ENCODE results near the gene UROD.
A peak's percentile ranks its signal among the peaks of the same experiment; 100 is the strongest.
"Not testable (repeated sequence)": the region's sequence is repeated elsewhere in the genome, so short reads cannot be mapped to it uniquely, and the experiment has no call there.

UROD gene

DNA sequence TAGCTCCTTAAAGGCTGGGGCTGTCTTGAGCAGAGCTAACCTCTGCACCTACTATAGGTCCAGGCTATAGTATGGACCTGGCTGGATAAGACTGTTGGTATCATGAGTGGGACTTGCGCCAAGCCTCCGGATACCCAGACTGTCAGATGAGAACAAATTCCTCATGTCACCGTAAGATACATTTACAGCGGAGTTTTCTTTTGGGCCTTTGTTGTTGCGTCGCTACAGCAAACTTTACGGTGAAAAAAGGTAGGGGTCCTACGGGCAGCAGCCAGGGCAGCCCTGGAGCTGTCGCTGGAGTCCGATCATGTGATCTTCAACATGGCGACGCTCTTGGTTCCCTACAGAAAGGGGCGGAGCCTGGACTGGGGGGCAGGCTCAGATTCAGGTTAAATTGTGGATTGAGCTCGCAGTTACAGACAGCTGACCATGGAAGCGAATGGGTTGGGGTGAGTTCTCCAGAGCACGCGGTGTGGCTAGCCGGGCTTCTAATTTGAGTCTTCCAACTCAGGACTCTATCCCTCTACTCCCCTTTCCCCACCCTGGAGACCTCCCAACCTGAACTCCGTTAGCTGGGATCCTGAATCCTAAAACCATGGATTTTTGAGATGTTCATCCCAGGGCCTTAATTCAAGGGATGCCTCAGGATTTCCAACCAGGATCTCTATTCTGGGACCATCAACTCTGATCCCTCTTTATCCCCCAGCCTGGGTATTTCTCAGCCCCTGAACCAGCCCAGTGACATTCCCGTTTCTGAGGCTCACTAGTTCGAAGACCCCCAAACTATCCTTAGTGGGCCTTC lies at the start of gene UROD:
Gene UROD (plus strand): TSS at position 418 of the 802 bp plus-strand sequence. CDS start 12 bp downstream, at position 430.
- peak; percentile 96 for DNase-seq (ENCODE audit: low read depth)

DNA sequence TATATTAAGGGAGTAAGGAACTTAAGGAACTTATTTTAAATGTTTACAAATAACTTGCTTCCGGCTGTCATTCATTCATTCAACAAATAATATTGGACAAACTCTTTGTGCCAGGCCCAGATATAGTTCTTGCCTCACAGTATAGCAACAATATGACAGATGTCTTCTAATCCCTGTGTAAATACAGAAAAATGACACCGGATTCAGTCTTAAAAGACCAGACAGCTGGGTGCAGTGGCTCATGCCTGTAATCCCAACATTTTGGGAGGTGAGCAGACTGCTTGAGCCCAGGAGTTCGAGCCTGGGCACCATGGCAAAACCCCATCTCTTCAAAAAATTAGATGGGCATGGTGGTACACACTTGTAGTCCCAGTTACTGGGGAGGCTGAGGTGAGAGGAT lies 49.3 kb upstream of the UROD start:
- DNase-seq (ENCODE audit: low read depth) = no peak

- no peak for DNase-seq (ENCODE audit: low read depth)
These were observed 47.7 kb upstream of the UROD start for GRCh38 chr1:44964396-44964795.

GRCh38 chr1:44970317-44970716 lies 41.7 kb upstream of the UROD start:
- no peak for DNase-seq (ENCODE audit: low read depth)

GRCh38 chr1:44973645-44974044 lies 38.4 kb upstream of the UROD start:
- DNase-seq (ENCODE audit: low read depth) = no peak

DNA sequence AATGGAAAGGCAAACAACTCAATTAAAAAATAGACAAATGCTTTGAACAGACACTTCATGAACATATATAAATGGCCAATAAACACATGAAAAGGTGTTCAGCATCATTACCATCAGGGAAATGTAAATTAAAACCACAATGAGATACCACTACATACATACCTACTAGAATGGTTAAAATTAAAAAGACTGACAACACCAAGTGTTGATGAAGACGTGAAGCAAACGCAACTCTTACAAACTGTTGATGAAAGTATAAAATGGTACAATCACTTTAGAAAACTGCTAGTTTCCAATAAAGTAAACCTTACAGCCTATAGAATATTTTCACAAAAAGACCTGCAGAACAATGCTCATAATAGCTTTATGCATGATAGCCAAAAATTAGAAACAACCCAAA lies 35.8 kb upstream of the UROD start:
- no peak for DNase-seq (ENCODE audit: low read depth)

DNA sequence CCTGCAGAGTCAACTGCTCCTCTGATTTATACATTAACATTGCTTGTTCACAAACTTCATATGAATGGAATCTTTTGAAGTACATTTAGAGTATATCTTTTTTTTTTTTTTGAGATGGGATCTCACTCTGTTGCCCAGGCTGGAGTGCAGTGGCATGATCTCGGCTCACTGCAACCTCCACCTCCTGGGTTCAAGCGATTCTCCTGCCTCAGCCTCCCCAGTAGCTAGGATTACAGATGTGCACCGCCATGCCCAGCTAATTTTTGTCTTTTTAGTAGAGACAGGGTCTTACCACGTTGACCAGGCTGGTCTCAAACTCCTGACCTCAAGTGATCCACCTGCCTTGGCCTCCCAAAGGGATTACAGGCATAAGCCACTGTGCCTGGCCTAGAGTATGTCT lies 34.7 kb upstream of the UROD start:
- DNase-seq (ENCODE audit: low read depth) = not testable (repeated sequence)

GRCh38 chr1:44985747-44986359 lies 26.2 kb upstream of the UROD start:
- no peak for DNase-seq (ENCODE audit: low read depth)

DNA sequence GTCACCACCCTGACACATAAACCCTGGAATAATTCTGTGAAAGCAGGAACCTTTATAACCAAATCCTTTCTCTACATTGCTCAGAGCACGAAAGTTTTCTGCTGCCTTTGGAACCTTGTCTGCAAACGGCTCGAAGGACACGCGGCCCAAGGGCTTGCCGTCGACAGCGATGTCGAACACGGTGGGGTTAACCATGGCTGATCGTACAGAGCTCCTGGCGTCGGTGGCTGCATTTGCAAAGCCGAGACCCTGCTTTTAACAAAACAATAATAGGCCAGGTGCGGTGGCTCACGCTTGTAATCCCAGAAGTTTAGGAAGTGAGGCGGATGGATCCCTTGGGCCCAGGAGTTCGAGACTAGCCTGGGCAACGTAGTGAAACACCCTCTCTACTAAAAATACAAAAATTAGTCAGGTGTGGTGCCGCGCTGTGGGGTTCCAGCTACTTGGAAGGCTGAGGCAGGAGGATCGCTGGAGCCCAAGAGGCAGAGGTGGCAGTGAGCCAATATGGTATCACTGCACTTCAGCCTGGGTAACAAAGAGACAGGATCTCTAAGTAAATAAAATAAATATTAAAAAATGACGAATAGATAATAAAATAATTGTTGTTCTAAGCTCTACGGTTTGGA lies 23.4 kb upstream of the UROD start:
- DNase-seq (ENCODE audit: low read depth) = no peak

DNA sequence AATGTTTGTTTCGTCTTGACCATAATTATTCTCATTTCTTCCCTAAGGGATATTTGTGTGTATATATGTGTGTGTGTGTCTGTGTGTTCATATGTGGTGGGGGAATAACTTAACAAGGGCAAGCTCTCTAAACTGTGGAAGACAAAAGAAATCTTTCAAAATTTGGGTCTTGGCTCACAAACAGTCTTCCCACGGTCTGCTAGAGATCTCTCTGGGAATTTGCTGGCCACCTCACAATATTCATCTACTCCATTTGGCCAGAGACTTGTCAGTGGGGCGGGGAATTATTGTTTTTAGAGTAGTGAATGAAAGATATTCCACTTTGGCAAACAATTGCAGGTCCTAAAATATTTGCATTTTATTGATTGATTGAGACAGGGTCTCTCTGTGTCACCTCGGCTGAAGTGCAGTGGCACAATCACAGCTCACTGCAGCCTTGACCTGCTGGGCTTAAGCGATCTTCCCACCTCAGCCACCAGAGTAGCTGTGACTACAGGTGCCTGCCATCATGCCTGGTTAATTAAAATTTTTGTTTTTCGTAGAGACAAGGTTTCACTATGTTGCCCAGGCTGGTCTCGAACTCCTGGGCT lies 17.6 kb upstream of the UROD start:
- no peak for DNase-seq (ENCODE audit: low read depth)

GRCh38 chr1:44995467-44996238 lies 16.4 kb upstream of the UROD start:
- DNase-seq (ENCODE audit: low read depth) = no peak

- no peak for DNase-seq (ENCODE audit: low read depth)
These were observed 12.8 kb upstream of the UROD start for GRCh38 chr1:44999232-44999631.

GRCh38 chr1:45001011-45001481 lies 11.0 kb upstream of the UROD start:
- DNase-seq (ENCODE audit: low read depth) = no peak

DNA sequence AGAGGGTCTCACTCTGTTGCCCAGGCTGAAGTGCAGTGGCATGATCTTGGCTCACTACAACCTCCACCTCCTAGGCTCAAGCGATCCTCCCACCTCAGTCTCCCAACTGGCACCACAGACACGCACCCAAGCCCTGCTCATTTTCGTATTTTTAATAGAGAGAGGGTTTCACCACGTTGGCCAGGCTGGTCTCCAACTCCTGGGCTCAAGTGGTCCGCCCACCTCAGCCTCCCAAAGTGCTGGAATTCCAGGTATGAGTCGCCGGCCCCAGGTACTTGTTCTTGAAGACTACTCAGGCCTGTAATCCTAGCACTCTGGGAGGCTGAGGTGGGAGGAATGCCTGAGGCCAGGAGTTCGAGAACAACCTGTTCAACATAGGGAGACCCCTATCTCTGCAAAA lies 10.5 kb upstream of the UROD start:
- DNase-seq (ENCODE audit: low read depth) = not testable (repeated sequence)

DNA sequence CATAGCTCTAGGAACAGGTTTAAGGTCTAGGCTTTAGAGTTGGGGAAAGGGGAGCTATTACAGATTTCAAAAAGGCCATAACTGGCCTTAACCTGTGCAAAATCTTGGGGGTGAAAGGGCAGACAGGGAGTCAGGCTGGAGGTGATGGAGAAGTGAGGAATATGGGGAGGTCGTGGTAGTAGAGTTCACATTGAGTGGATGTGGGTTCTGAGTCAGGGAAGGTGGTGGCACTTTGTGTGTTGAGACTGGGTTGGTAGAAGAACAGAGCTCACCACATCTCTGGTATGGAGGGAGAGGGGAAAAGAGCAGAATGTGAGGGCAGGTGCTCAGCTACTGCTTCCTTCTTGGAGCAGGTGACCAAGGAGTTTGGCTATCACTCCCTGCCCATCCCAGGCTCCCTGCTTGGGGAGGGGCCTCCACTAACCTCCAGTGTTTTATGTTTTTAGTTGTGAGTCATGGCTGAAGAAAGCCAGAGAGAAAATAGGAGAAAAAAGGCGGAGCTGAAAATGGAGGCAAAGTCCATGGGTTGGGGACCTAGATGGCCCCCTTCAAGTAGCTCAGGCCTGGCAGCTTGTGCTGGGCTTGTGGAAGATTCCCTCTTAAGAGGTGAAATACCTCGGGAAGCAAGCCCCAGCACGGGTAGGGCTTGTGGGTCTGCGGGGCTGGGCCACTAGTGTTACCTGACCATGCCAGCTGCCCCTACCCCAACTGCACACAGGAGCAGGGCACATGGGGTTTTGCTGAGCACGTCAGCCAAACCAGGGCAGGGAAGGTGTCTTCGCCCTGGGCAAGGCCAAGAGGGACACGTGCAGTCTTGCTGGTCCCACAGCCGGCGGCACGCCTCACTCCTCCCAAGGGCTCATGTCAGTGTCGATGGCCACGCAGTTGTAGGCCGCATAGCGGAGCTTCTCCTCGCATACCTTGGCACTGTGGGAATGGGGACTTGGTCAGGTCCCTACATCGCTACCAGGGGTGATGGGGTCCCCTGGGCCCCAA lies 9.1 kb upstream of the UROD start:
- no peak for DNase-seq (ENCODE audit: low read depth)

DNA sequence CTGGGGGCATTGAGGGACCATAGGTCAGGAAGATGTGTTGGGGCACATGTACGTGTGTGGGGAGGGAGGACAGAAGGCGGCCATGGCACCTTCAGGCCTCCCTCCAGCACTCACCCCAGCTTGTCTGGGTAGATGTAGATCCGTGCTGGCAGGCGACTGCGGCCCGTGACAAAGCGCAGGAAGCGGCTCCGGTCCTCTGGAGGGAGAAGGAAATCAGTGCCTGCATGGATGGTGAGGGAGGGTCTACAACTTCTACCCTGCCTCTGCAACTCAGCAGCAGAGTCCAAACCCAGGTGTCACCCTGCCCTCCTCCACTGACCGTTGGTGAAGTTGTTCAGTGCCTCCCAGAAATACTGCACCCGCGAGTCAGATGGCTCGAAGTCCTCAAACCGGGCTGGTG lies 8.3 kb upstream of the UROD start:
- DNase-seq (ENCODE audit: low read depth) = no peak

- DNase-seq (ENCODE audit: low read depth) = no peak
These were observed 7.7 kb upstream of the UROD start for GRCh38 chr1:45004281-45004920.

GRCh38 chr1:45005761-45006160 lies 6.3 kb upstream of the UROD start:
- DNase-seq (ENCODE audit: low read depth) = no peak

- DNase-seq (ENCODE audit: low read depth) = no peak
These were observed 4.7 kb upstream of the UROD start for GRCh38 chr1:45007311-45007710.

- DNase-seq (ENCODE audit: low read depth) = no peak
These were observed 4.0 kb upstream of the UROD start for GRCh38 chr1:45008076-45008475.
